Measurements from ENCODE around the gene ARMC5.

GRCh38 chr16:31501226-31501965 lies 42.1 kb downstream of the ARMC5 start:
- TF ChIP-seq CTCF (IDR thresholded peaks at IDR 0.05) (no peak), POLR2A (IDR thresholded peaks at IDR 0.05) (no peak)

All from body of pancreas (tissue), 4 donors.